ENCODE data around the gene ADAMTS2. TPM values are rescaled to one million over a fixed set of nuclear protein-coding genes. Genes with fewer than 3 reads are reported as not detected.

ADAMTS2 gene
- polyA plus RNA-seq, 6 donors from 2014 or later = not detected

- no peak for ATAC-seq (ENCODE audit: low read depth in 2 of 2)
- DNase-seq = no peak
- Mint-ChIP-seq H3K4me1 (peaks cover 0 to 5% (median 0%) of the 10 kb centered on the region in 3 donors), H3K36me3 (no peaks in the 10 kb centered on the region), H3K4me3 (no peak overlapping the region), H3K27me3 (peaks cover 17 to 45% (median 27%) of the 10 kb centered on the region in 3 donors), H3K27ac (peak overlapping the region in 1 of 6 donors; percentile 63), H3K9me3 (peaks cover 0 to 4% (median 0%) of the 10 kb centered on the region in 7 donors)
These were observed 22.0 kb downstream of the ADAMTS2 start for GRCh38 chr5:179323026-179323870.

- Mint-ChIP-seq H3K4me3 (no peak overlapping the region), H3K27ac (no peak overlapping the region), H3K36me3 (no peaks in the 10 kb centered on the region), H3K4me1 (peaks cover 0 to 5% (median 0%) of the 10 kb centered on the region in 3 donors), H3K9me3 (no peaks in the 10 kb centered on the region), H3K27me3 (peaks cover 8 to 37% (median 27%) of the 10 kb centered on the region in 3 donors)
- ATAC-seq (ENCODE audit: low read depth in 2 of 2) (no peak), DNase-seq (no peak)
These were observed 22.9 kb downstream of the ADAMTS2 start for GRCh38 chr5:179322071-179323025.

- DNase-seq = no peak
- Mint-ChIP-seq H3K36me3 (no peaks in the 10 kb centered on the region), H3K27me3 (peaks cover 4 to 27% (median 21%) of the 10 kb centered on the region in 3 donors), H3K4me3 (no peak overlapping the region), H3K4me1 (peaks cover 0 to 5% (median 0%) of the 10 kb centered on the region in 3 donors), H3K27ac (peak overlapping the region in 1 of 6 donors; percentile 68), H3K9me3 (peaks cover 0 to 2% (median 0%) of the 10 kb centered on the region in 7 donors)
- ATAC-seq (ENCODE audit: low read depth in 2 of 2) = no peak
These were observed 23.9 kb downstream of the ADAMTS2 start for GRCh38 chr5:179321206-179321987.

- H3K9me3 Mint-ChIP-seq = peaks cover 0 to 6% (median 2%) of the 10 kb centered on the region in 7 donors
- no peak overlapping the region for H3K27ac Mint-ChIP-seq
- H3K27me3 Mint-ChIP-seq = peaks cover 4 to 28% (median 11%) of the 10 kb centered on the region in 3 donors
- ATAC-seq (ENCODE audit: low read depth in 2 of 2) (no peak), DNase-seq (no peak)
- H3K4me1 Mint-ChIP-seq = peaks cover 0 to 5% (median 3%) of the 10 kb centered on the region in 3 donors
- no peaks in the 10 kb centered on the region for H3K36me3 Mint-ChIP-seq
- H3K4me3 Mint-ChIP-seq = no peak overlapping the region
These were observed 25.4 kb downstream of the ADAMTS2 start for GRCh38 chr5:179319741-179320281.

GRCh38 chr5:179319123-179319522 is 26.1 kb downstream of the ADAMTS2 start:
- H3K4me3 Mint-ChIP-seq = no peak overlapping the region
- H3K36me3 Mint-ChIP-seq = no peaks in the 10 kb centered on the region
- DNase-seq (no peak), ATAC-seq (ENCODE audit: low read depth in 2 of 2) (no peak)
- H3K9me3 Mint-ChIP-seq = peaks cover 0 to 6% (median 3%) of the 10 kb centered on the region in 7 donors
- H3K4me1 Mint-ChIP-seq = peaks cover 0 to 6% (median 5%) of the 10 kb centered on the region in 3 donors
- H3K27ac Mint-ChIP-seq = no peak overlapping the region
- H3K27me3 Mint-ChIP-seq = peaks cover 4 to 28% (median 8%) of the 10 kb centered on the region in 3 donors

GRCh38 chr5:179318221-179318955 is 26.9 kb downstream of the ADAMTS2 start:
- H3K9me3 Mint-ChIP-seq = peaks cover 0 to 6% (median 3%) of the 10 kb centered on the region in 7 donors
- H3K4me1 Mint-ChIP-seq = peaks cover 0 to 6% (median 5%) of the 10 kb centered on the region in 3 donors
- H3K27me3 Mint-ChIP-seq = peaks cover 4 to 25% (median 8%) of the 10 kb centered on the region in 3 donors
- H3K27ac Mint-ChIP-seq = no peak overlapping the region
- no peaks in the 10 kb centered on the region for H3K36me3 Mint-ChIP-seq
- ATAC-seq (ENCODE audit: low read depth in 2 of 2) (no peak), DNase-seq (no peak)
- no peak overlapping the region for H3K4me3 Mint-ChIP-seq

- Mint-ChIP-seq H3K27me3 (peaks cover 4 to 21% (median 8%) of the 10 kb centered on the region in 3 donors), H3K9me3 (peaks cover 0 to 6% (median 3%) of the 10 kb centered on the region in 7 donors), H3K27ac (no peak overlapping the region), H3K36me3 (no peaks in the 10 kb centered on the region), H3K4me1 (peaks cover 0 to 6% (median 5%) of the 10 kb centered on the region in 3 donors), H3K4me3 (no peak overlapping the region)
- ATAC-seq (ENCODE audit: low read depth in 2 of 2) (no peak), DNase-seq (no peak)
These were observed 27.6 kb downstream of the ADAMTS2 start for GRCh38 chr5:179317411-179318220.

GRCh38 chr5:179316982-179317381 is 28.3 kb downstream of the ADAMTS2 start:
- H3K27me3 Mint-ChIP-seq = peaks cover 4 to 20% (median 7%) of the 10 kb centered on the region in 3 donors
- DNase-seq = no peak

GRCh38 chr5:179316111-179316551 is 29.1 kb downstream of the ADAMTS2 start:
- ATAC-seq (ENCODE audit: low read depth in 2 of 2) (no peak), DNase-seq (no peak)
- Mint-ChIP-seq H3K9me3 (peaks cover 0 to 6% (median 4%) of the 10 kb centered on the region in 7 donors), H3K27me3 (peaks cover 0 to 12% (median 3%) of the 10 kb centered on the region in 3 donors), H3K27ac (no peak overlapping the region), H3K4me3 (no peak overlapping the region), H3K4me1 (peaks cover 0 to 6% (median 5%) of the 10 kb centered on the region in 3 donors), H3K36me3 (no peaks in the 10 kb centered on the region)

More at GRCh38 chr5:179316982-179317381, 28.3 kb downstream of the ADAMTS2 start:
- Mint-ChIP-seq H3K4me3 (no peak overlapping the region), H3K36me3 (no peaks in the 10 kb centered on the region), H3K4me1 (peaks cover 0 to 6% (median 5%) of the 10 kb centered on the region in 3 donors), H3K9me3 (peaks cover 0 to 6% (median 4%) of the 10 kb centered on the region in 7 donors), H3K27ac (no peak overlapping the region)
- no peak for ATAC-seq (ENCODE audit: low read depth in 2 of 2)

GRCh38 chr5:179315356-179315890 is 29.8 kb downstream of the ADAMTS2 start:
- H3K27ac Mint-ChIP-seq = no peak overlapping the region
- H3K36me3 Mint-ChIP-seq = no peaks in the 10 kb centered on the region
- peaks cover 0 to 6% (median 5%) of the 10 kb centered on the region in 3 donors for H3K4me1 Mint-ChIP-seq
- H3K9me3 Mint-ChIP-seq = peaks cover 0 to 6% (median 4%) of the 10 kb centered on the region in 7 donors
- peaks cover 0 to 6% (median 0%) of the 10 kb centered on the region in 3 donors for H3K27me3 Mint-ChIP-seq
- DNase-seq = no peak
- H3K4me3 Mint-ChIP-seq = no peak overlapping the region
- no peak for ATAC-seq (ENCODE audit: low read depth in 2 of 2)

Measured in naive B cell (primary cell).